IMR-90 (cell line): ENCODE data around the gene FSTL5.

Source experiments
- BHLHE40 ChIP-seq: fragments of 150-350 bp; IDR thresholded peaks from 2 replicates; pipeline ENCODE4 v1.6.1; 2016; ENCODE audit warnings: mild to moderate bottlenecking, low read depth, low read length
- FOS ChIP-seq: fragments of 150-350 bp; IDR thresholded peaks from 2 replicates; pipeline ENCODE4 v1.6.1; 2016; ENCODE audit warnings: low read depth, low read length
- POLR2A ChIP-seq: IDR thresholded peaks from 2 replicates; pipeline ENCODE4 v1.6.1; 2012; ENCODE audit warnings: mild to moderate bottlenecking, low read depth, low read length
- RFX5 ChIP-seq: IDR thresholded peaks from 2 replicates; pipeline ENCODE4 v1.8.0; 2012; ENCODE audit warnings: low read depth, mild to moderate bottlenecking, low read length, moderate library complexity
- SMC3 ChIP-seq: fragments of 150-350 bp; IDR thresholded peaks from 2 replicates; pipeline ENCODE4 v1.6.1; 2016; ENCODE audit warnings: low read depth, mild to moderate bottlenecking, antibody characterized with exemption, low read length, moderate library complexity
- TF ChIP-seq, protein P1 (sequence below): conservative IDR thresholded peaks from 2 replicates; pipeline ENCODE4 v1.5.1; 2012; ENCODE audit warnings: mild to moderate bottlenecking, low read depth, low read length, improper control_type of control experiment
- TF ChIP-seq, protein P2 (sequence below): fragments of 150-350 bp; IDR thresholded peaks from 2 replicates; pipeline ENCODE4 v1.6.1; 2017; ENCODE audit warnings: mild to moderate bottlenecking, antibody characterized with exemption, low read length, low read depth

DNA sequence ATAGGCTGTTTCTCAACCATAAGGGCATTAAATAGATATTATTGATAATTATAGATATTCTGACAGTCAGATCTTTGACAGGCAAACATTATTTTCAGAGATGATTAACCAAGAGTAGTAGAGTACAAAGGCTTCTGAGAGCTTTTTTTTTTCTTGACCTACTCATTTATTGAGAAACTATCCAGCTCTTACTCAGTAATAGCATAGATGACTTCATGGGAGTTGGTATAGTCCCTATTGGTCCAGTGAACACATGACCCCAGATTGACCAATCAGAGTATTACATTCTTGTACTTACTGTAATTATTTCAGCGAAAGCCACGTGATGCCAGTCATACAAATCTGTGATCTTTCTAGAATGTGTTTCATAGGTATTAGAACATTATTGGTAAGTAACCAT is 508.7 kb downstream of the FSTL5 start:
- TF ChIP-seq, protein P1, sequence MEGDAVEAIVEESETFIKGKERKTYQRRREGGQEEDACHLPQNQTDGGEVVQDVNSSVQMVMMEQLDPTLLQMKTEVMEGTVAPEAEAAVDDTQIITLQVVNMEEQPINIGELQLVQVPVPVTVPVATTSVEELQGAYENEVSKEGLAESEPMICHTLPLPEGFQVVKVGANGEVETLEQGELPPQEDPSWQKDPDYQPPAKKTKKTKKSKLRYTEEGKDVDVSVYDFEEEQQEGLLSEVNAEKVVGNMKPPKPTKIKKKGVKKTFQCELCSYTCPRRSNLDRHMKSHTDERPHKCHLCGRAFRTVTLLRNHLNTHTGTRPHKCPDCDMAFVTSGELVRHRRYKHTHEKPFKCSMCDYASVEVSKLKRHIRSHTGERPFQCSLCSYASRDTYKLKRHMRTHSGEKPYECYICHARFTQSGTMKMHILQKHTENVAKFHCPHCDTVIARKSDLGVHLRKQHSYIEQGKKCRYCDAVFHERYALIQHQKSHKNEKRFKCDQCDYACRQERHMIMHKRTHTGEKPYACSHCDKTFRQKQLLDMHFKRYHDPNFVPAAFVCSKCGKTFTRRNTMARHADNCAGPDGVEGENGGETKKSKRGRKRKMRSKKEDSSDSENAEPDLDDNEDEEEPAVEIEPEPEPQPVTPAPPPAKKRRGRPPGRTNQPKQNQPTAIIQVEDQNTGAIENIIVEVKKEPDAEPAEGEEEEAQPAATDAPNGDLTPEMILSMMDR, result no peak
- no peak for TF ChIP-seq POLR2A
- no peak for TF ChIP-seq RFX5
- no peak for TF ChIP-seq BHLHE40
- no peak for TF ChIP-seq FOS
- TF ChIP-seq SMC3, result no peak
- TF ChIP-seq, protein P2, sequence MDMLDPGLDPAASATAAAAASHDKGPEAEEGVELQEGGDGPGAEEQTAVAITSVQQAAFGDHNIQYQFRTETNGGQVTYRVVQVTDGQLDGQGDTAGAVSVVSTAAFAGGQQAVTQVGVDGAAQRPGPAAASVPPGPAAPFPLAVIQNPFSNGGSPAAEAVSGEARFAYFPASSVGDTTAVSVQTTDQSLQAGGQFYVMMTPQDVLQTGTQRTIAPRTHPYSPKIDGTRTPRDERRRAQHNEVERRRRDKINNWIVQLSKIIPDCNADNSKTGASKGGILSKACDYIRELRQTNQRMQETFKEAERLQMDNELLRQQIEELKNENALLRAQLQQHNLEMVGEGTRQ, result no peak
